CD4-positive, CD25-positive, alpha-beta regulatory T cell (primary cell): ENCODE measurements around the gene ZNF3. TPM values are rescaled to one million over a fixed set of nuclear protein-coding genes. Genes with fewer than 3 reads are reported as not detected.

ENCODE experiments used
- ATAC-seq, 2 donors: fragments of 150-1000 bp; cut with Tn5 transposase; one replicate each; pipeline ENCODE4 v1.10.0; 2021; ENCODE audit warnings: low read depth in 2 of 2, moderate number of reproducible peaks in 2 of 2, moderate library complexity in 1 of 2
- DNase-seq, 3 donors: peaks; one replicate each; pipeline versions ENCODE4 v3.0.0 to v3.0.0-alpha.2; 2012 to 2022; ENCODE audit warnings: mixed read lengths in 1 of 3
- H3K27ac ChIP-seq: one replicate; pipeline ENCODE4 v1.7.0; 2013; ENCODE audit warnings: mild to moderate bottlenecking, low read length; ENCODE audit not compliant: insufficient read depth, poor library complexity, severe bottlenecking
- H3K27me3 ChIP-seq: one replicate; pipeline ENCODE4 v1.7.0; 2013; ENCODE audit warnings: low read length; ENCODE audit not compliant: control insufficient read depth, insufficient read depth
- H3K36me3 ChIP-seq: one replicate; pipeline ENCODE4 v1.7.0; 2013; ENCODE audit warnings: mild to moderate bottlenecking, low read length, moderate library complexity; ENCODE audit not compliant: control insufficient read depth, insufficient read depth
- H3K4me1 ChIP-seq: 2 replicates; pipeline ENCODE4 v1.7.0; 2013; ENCODE audit warnings: mild to moderate bottlenecking, low read length; ENCODE audit not compliant: insufficient read depth, control insufficient read depth, poor library complexity, severe bottlenecking
- H3K4me3 ChIP-seq: one replicate; pipeline ENCODE4 v1.7.0; 2013; ENCODE audit warnings: low read depth, mild to moderate bottlenecking, low read length, moderate library complexity
- H3K9me3 ChIP-seq, 2 experiments: 1 replicate in 1 of 2; 2 replicates in 1 of 2; pipeline ENCODE4 v1.7.0; 2013; ENCODE audit warnings: low read length in 2 of 2, mild to moderate bottlenecking in 1 of 2, moderate library complexity in 1 of 2; ENCODE audit not compliant: control insufficient read depth in 2 of 2
- H3K27ac Mint-ChIP-seq, 3 donors: one replicate each; pipeline ENCODE4 v1.8.0; 2020 to 2022; ENCODE audit warnings: mild to moderate bottlenecking in 3 of 3, mixed read lengths in 3 of 3, moderate library complexity in 2 of 3
- H3K27me3 Mint-ChIP-seq: one replicate; pipeline ENCODE4 v1.8.0; 2022; ENCODE audit warnings: mild to moderate bottlenecking, mixed read lengths
- H3K36me3 Mint-ChIP-seq: one replicate; pipeline ENCODE4 v1.8.0; 2020; ENCODE audit warnings: mixed read lengths
- H3K4me1 Mint-ChIP-seq, 4 donors: one replicate each; pipeline ENCODE4 v1.8.0; 2020 to 2022; ENCODE audit warnings: mixed read lengths in 4 of 4, mild to moderate bottlenecking in 1 of 4
- H3K4me3 Mint-ChIP-seq, 4 donors: one replicate each; pipeline ENCODE4 v1.8.0; 2020 to 2022; ENCODE audit warnings: mild to moderate bottlenecking in 4 of 4, mixed read lengths in 4 of 4, moderate library complexity in 3 of 4
- H3K9me3 Mint-ChIP-seq, 7 donors: one replicate each; pipeline ENCODE4 v1.8.0; 2020 to 2022; ENCODE audit warnings: mixed read lengths in 7 of 7, mild to moderate bottlenecking in 3 of 7, moderate library complexity in 2 of 7
- polyA plus RNA-seq, 4 donors: library from polyadenylated mRNA; unstranded; fragments of 300-500 nt; fragmentation: Illumina TruSeq; gene quantifications; one replicate each; pipeline ENCODE4 v1.2.3, GENCODE V29; 2021
- total RNA-seq: library from RNA; stranded (reverse); gene quantifications from one replicate; pipeline ENCODE4 v1.2.3, GENCODE V29; 2022

ZNF3 gene
- total and polyA plus RNA-seq, 5 donors from 2014 or later = 13.4 to 29.2 (median 23.8) TPM

DNA sequence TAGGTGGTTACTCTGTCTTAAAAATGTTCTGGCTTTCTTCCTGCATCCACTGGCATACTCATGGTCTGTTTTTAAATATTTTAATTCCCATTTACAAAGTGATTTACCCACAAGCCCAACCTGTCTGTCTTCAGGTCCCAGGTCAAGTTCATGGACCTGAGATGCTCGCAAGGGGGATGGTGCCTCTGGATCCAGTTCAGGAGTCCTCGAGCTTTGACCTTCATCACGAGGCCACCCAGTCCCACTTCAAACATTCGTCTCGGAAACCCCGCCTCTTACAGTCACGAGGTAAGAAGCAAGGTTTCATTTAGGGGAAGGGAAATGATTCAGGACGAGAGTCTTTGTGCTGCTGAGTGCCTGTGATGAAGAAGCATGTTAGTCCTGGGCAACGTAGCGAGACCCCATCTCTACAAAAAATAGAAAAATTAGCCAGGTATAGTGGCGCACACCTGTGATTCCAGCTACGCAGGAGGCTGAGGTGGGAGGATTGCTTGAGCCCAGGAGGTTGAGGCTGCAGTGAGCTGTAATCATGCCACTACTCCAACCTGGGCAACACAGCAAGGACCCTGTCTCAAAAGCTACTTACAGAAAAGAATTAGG is 57.4 kb downstream of the ZNF3 start:
- no peak overlapping the region for H3K4me3 Mint-ChIP-seq
- no peak for ATAC-seq
- H3K9me3 Mint-ChIP-seq = no peaks in the 10 kb centered on the region
- Histone ChIP-seq H3K36me3 (peaks cover 41% of the 10 kb centered on the region), H3K4me1 (no peaks in the 10 kb centered on the region), H3K4me3 (no peak overlapping the region), H3K27me3 (no peaks in the 10 kb centered on the region), H3K27ac (no peak overlapping the region), H3K9me3 (no peaks in the 10 kb centered on the region)
- H3K36me3 Mint-ChIP-seq = peaks cover 26% of the 10 kb centered on the region
- H3K4me1 Mint-ChIP-seq = peaks cover 9 to 22% (median 16%) of the 10 kb centered on the region in 4 donors
- H3K27me3 Mint-ChIP-seq = no peaks in the 10 kb centered on the region
- no peak for DNase-seq
- H3K27ac Mint-ChIP-seq = no peak overlapping the region

- peaks cover 9 to 28% (median 19%) of the 10 kb centered on the region in 4 donors for H3K4me1 Mint-ChIP-seq
- H3K27me3 Mint-ChIP-seq = no peaks in the 10 kb centered on the region
- no peak overlapping the region for H3K4me3 Mint-ChIP-seq
- no peaks in the 10 kb centered on the region for H3K9me3 Mint-ChIP-seq
- H3K4me3 ChIP-seq = no peak overlapping the region
- H3K36me3 ChIP-seq = peaks cover 45% of the 10 kb centered on the region
- no peak overlapping the region for H3K27ac ChIP-seq
- H3K27me3 ChIP-seq = no peaks in the 10 kb centered on the region
- H3K27ac Mint-ChIP-seq = no peak overlapping the region
- H3K36me3 Mint-ChIP-seq = peaks cover 26% of the 10 kb centered on the region
- DNase-seq (no peak), ATAC-seq (no peak)
- no peaks in the 10 kb centered on the region for H3K9me3 ChIP-seq
- H3K4me1 ChIP-seq = no peaks in the 10 kb centered on the region
Measured at GRCh38 chr7:100023526-100023925, 58.0 kb downstream of the ZNF3 start.

DNA sequence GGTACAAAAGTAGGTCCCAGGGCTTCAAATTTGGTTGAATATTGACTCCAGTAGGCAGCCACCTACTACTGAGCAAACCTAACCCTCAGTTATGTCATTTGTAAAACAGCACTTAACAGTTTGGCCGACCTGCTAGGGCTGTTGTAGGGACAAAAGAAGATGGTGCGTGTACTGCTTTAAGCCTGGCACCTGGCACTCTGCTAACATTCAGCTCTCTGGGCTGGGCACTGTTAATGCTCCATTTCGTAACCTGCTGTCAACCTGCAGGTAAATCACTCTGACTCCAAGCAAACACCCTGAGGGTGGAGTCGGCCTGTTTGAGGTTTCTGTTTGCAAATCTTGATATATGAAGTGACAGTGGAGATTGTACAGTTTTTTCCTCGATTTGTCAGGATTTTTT is 58.9 kb downstream of the ZNF3 start:
- no peaks in the 10 kb centered on the region for H3K9me3 ChIP-seq
- H3K27me3 Mint-ChIP-seq = no peaks in the 10 kb centered on the region
- peaks cover 26% of the 10 kb centered on the region for H3K36me3 Mint-ChIP-seq
- H3K27ac Mint-ChIP-seq = no peak overlapping the region
- peaks cover 15 to 34% (median 22%) of the 10 kb centered on the region in 4 donors for H3K4me1 Mint-ChIP-seq
- no peaks in the 10 kb centered on the region for H3K9me3 Mint-ChIP-seq
- H3K27ac ChIP-seq = no peak overlapping the region
- H3K4me3 ChIP-seq = no peak overlapping the region
- H3K27me3 ChIP-seq = no peaks in the 10 kb centered on the region
- DNase-seq (no peak), ATAC-seq (no peak)
- H3K4me3 Mint-ChIP-seq = no peak overlapping the region
- H3K4me1 ChIP-seq = no peaks in the 10 kb centered on the region
- peaks cover 39% of the 10 kb centered on the region for H3K36me3 ChIP-seq

DNA sequence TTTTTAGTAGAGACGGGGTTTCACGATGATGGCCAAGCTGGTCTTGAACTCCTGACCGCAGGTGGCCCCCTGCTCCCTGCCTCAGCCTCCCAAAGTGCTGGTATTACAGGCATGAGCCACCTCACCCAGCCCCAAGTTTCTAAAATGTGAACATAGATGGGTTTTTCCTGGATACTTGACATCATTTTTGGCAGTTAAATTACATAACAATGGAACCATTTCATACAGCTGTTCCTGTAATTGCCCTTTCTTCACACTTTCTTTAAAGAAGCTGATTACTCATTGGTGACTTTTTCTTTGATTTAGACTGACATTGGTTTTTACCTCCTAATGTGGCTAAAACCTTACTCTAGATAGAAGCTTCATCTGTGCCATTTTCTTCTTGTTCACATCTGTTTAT is 60.2 kb downstream of the ZNF3 start:
- Mint-ChIP-seq H3K27me3 (no peaks in the 10 kb centered on the region), H3K27ac (peak overlapping the region in 1 of 3 donors; percentile 44)
- no peak for ATAC-seq

More for the DNA sequence above, 60.2 kb downstream of the ZNF3 start:
- no peaks in the 10 kb centered on the region for H3K9me3 Mint-ChIP-seq
- Histone ChIP-seq H3K27me3 (no peaks in the 10 kb centered on the region), H3K36me3 (peaks cover 36% of the 10 kb centered on the region), H3K4me3 (no peak overlapping the region), H3K9me3 (no peaks in the 10 kb centered on the region), H3K27ac (no peak overlapping the region), H3K4me1 (peaks cover 9% of the 10 kb centered on the region)
- peaks cover 15 to 46% (median 29%) of the 10 kb centered on the region in 4 donors for H3K4me1 Mint-ChIP-seq
- H3K36me3 Mint-ChIP-seq = peaks cover 26% of the 10 kb centered on the region
- no peak for DNase-seq
- H3K4me3 Mint-ChIP-seq = peak overlapping the region in 1 of 4 donors; percentile 24

Other genes with a start within 250 kb of the ZNF3 start
- gene OR2AE1, start 204.7 kb downstream of the ZNF3 start, total RNA-seq = 0.99 TPM
- gene OR2AE1, start 204.7 kb downstream of the ZNF3 start, polyA plus RNA-seq = not detected
- 28.6 TPM for gene TRIM4, start 162.2 kb downstream of the ZNF3 start, total RNA-seq
- gene TRIM4, start 162.2 kb downstream of the ZNF3 start, polyA plus RNA-seq = 10 to 100 TPM; 21.3 to 32.6 (median 27.8) TPM
- 0.35 TPM for gene GJC3, start 152.1 kb downstream of the ZNF3 start, total RNA-seq
- gene GJC3, start 152.1 kb downstream of the ZNF3 start, polyA plus RNA-seq = 1 to 10 TPM in 3 of 4 donors, under 1 TPM in 1; 1.00 to 3.0 (median 1.5) TPM
- not detected for gene AZGP1, start 105.7 kb downstream of the ZNF3 start, total RNA-seq
- not detected for gene AZGP1, start 105.7 kb downstream of the ZNF3 start, polyA plus RNA-seq
- gene ZKSCAN1, start 66.1 kb downstream of the ZNF3 start, total RNA-seq = 57.8 TPM
- gene ZKSCAN1, start 66.1 kb downstream of the ZNF3 start, polyA plus RNA-seq = 10 to 100 TPM; 21.6 to 27.7 (median 26.8) TPM
- gene ZSCAN21, start 31.9 kb downstream of the ZNF3 start, total RNA-seq = 6.0 TPM
- 1 to 10 TPM; 5.1 to 9.8 (median 8.6) TPM for gene ZSCAN21, start 31.9 kb downstream of the ZNF3 start, polyA plus RNA-seq
- 74.4 TPM for gene COPS6, start 7.2 kb upstream of the ZNF3 start, total RNA-seq
- gene COPS6, start 7.2 kb upstream of the ZNF3 start, polyA plus RNA-seq = 100 to 1,000 TPM; 123 to 180 (median 144) TPM
- 82.0 TPM for gene MCM7, start 19.7 kb upstream of the ZNF3 start, total RNA-seq
- 10 to 100 TPM; 31.2 to 45.2 (median 35.8) TPM for gene MCM7, start 19.7 kb upstream of the ZNF3 start, polyA plus RNA-seq
- gene AP4M1, start 19.9 kb upstream of the ZNF3 start, total RNA-seq = 5.6 TPM
- gene AP4M1, start 19.9 kb upstream of the ZNF3 start, polyA plus RNA-seq = 1 to 10 TPM; 2.6 to 6.4 (median 4.3) TPM
- 47.1 TPM for gene TAF6, start 37.6 kb upstream of the ZNF3 start, total RNA-seq
- 10 to 100 TPM; 17.9 to 24.5 (median 21.9) TPM for gene TAF6, start 37.6 kb upstream of the ZNF3 start, polyA plus RNA-seq
- 20.7 TPM for gene CNPY4, start 37.9 kb upstream of the ZNF3 start, total RNA-seq
- 10 to 100 TPM; 14.1 to 20.6 (median 17.6) TPM for gene CNPY4, start 37.9 kb upstream of the ZNF3 start, polyA plus RNA-seq
- 4.0 TPM for gene MBLAC1, start 45.2 kb upstream of the ZNF3 start, total RNA-seq
- gene MBLAC1, start 45.2 kb upstream of the ZNF3 start, polyA plus RNA-seq = 1 to 10 TPM; 1.6 to 3.8 (median 2.3) TPM
- 136 TPM for gene LAMTOR4, start 67.2 kb upstream of the ZNF3 start, total RNA-seq
- gene LAMTOR4, start 67.2 kb upstream of the ZNF3 start, polyA plus RNA-seq = 100 to 1,000 TPM; 450 to 474 (median 465) TPM
- 54.6 TPM for gene TRAPPC14, start 77.0 kb upstream of the ZNF3 start, total RNA-seq
- gene TRAPPC14, start 77.0 kb upstream of the ZNF3 start, polyA plus RNA-seq = 1 to 10 TPM; 2.3 to 4.3 (median 3.9) TPM
- gene GAL3ST4, start 86.9 kb upstream of the ZNF3 start, total RNA-seq = 6.1 TPM
- 1 to 10 TPM; 2.6 to 7.7 (median 5.3) TPM for gene GAL3ST4, start 86.9 kb upstream of the ZNF3 start, polyA plus RNA-seq
- gene GPC2, start 95.7 kb upstream of the ZNF3 start, total RNA-seq = 7.0 TPM
- gene GPC2, start 95.7 kb upstream of the ZNF3 start, polyA plus RNA-seq = under 1 TPM in 3 of 4 donors, not detected in 1; 0.16 to 0.27 (median 0.23) TPM
- gene STAG3, start 96.2 kb upstream of the ZNF3 start, total RNA-seq = 6.2 TPM
- 1 to 10 TPM in 1 of 4 donors, under 1 TPM in 3; 0.53 to 4.0 (median 0.77) TPM for gene STAG3, start 96.2 kb upstream of the ZNF3 start, polyA plus RNA-seq
- 46.3 TPM for gene PVRIG, start 138.2 kb upstream of the ZNF3 start, total RNA-seq
- 100 to 1,000 TPM in 2 of 4 donors, 10 to 100 TPM in 2; 89.0 to 126 (median 97.6) TPM for gene PVRIG, start 138.2 kb upstream of the ZNF3 start, polyA plus RNA-seq
- not detected for gene SPDYE3, start 226.0 kb upstream of the ZNF3 start, total RNA-seq
- gene SPDYE3, start 226.0 kb upstream of the ZNF3 start, polyA plus RNA-seq = 1 to 10 TPM; 4.5 to 7.2 (median 6.1) TPM